Measurements from ENCODE around the gene SLC25A36. TPM values are rescaled to one million over a fixed set of nuclear protein-coding genes. Genes with fewer than 3 reads are reported as not detected.

Gene SLC25A36
- total RNA-seq, 1 donor from 2014 or later: 203 TPM

- no peaks in the 10 kb centered on the region for H3K9me3 ChIP-seq (ENCODE audit: low read depth)
- DNase-seq (ENCODE audit: low spot score): no peak
- TF ChIP-seq EZH2phosphoT487 (IDR thresholded peaks at IDR 0.05): no peak
- TF ChIP-seq EZH2 (IDR thresholded peaks at IDR 0.05): no peak
- TF ChIP-seq CTCF (IDR thresholded peaks at IDR 0.05): no peak
- H2AFZ ChIP-seq (replicated peaks): no peak overlapping the region
- no peaks in the 10 kb centered on the region for H3K79me2 ChIP-seq (ENCODE audit: low read depth)
- Mint-ChIP-seq H3K27me3 (ENCODE audit: insufficient read depth, low read depth) (peaks cover 3% of the 10 kb centered on the region), H3K9me3 (no peaks in the 10 kb centered on the region), H3K4me3 (no peak overlapping the region), H3K4me1 (peaks cover 10% of the 10 kb centered on the region), H3K36me3 (no peaks in the 10 kb centered on the region), H3K27ac (no peak overlapping the region)
- no peaks in the 10 kb centered on the region for H3K36me3 ChIP-seq
- H3K4me2 ChIP-seq: no peak overlapping the region
- peaks cover 8% of the 10 kb centered on the region for H3K27me3 ChIP-seq
- H3K4me1 ChIP-seq: no peaks in the 10 kb centered on the region
- H3K27ac ChIP-seq: no peak overlapping the region
- no peak overlapping the region for H3K4me3 ChIP-seq
- no peak overlapping the region for H3K9ac ChIP-seq
- H3F3A ChIP-seq (ENCODE audit: low read depth): no peaks in the 10 kb centered on the region
- H4K20me1 ChIP-seq (ENCODE audit: low read depth): no peaks in the 10 kb centered on the region
These were observed 27.2 kb upstream of the SLC25A36 start for GRCh38 chr3:140914384-140914945.

- H3K79me2 ChIP-seq (ENCODE audit: low read depth): no peaks in the 10 kb centered on the region
- Mint-ChIP-seq H3K27ac (no peak overlapping the region), H3K27me3 (ENCODE audit: insufficient read depth, low read depth) (peaks cover 3% of the 10 kb centered on the region), H3K36me3 (no peaks in the 10 kb centered on the region), H3K4me3 (no peak overlapping the region), H3K4me1 (peaks cover 10% of the 10 kb centered on the region), H3K9me3 (no peaks in the 10 kb centered on the region)
- no peak overlapping the region for H3K4me2 ChIP-seq
- DNase-seq (ENCODE audit: low spot score): no peak
- H2AFZ ChIP-seq (replicated peaks): no peak overlapping the region
- no peaks in the 10 kb centered on the region for H3F3A ChIP-seq (ENCODE audit: low read depth)
- no peak overlapping the region for H3K27ac ChIP-seq
- no peaks in the 10 kb centered on the region for H3K36me3 ChIP-seq
- H3K9me3 ChIP-seq (ENCODE audit: low read depth): no peaks in the 10 kb centered on the region
- no peaks in the 10 kb centered on the region for H3K4me1 ChIP-seq
- no peak overlapping the region for H3K4me3 ChIP-seq
- H3K9ac ChIP-seq: no peak overlapping the region
- H3K27me3 ChIP-seq: peaks cover 8% of the 10 kb centered on the region
- TF ChIP-seq CTCF (IDR thresholded peaks at IDR 0.05): no peak
- no peak for TF ChIP-seq EZH2phosphoT487 (IDR thresholded peaks at IDR 0.05)
- TF ChIP-seq EZH2 (IDR thresholded peaks at IDR 0.05): no peak
- no peaks in the 10 kb centered on the region for H4K20me1 ChIP-seq (ENCODE audit: low read depth)
These were observed 25.0 kb upstream of the SLC25A36 start for GRCh38 chr3:140916603-140917002.

GRCh38 chr3:140917772-140918171 lies 23.9 kb upstream of the SLC25A36 start:
- TF ChIP-seq EZH2 (IDR thresholded peaks at IDR 0.05): no peak
- TF ChIP-seq EZH2phosphoT487 (IDR thresholded peaks at IDR 0.05): no peak
- TF ChIP-seq CTCF (IDR thresholded peaks at IDR 0.05): no peak
- Mint-ChIP-seq H3K4me1 (peaks cover 8% of the 10 kb centered on the region), H3K27ac (no peak overlapping the region), H3K27me3 (ENCODE audit: insufficient read depth, low read depth) (peaks cover 3% of the 10 kb centered on the region), H3K9me3 (no peaks in the 10 kb centered on the region), H3K4me3 (no peak overlapping the region), H3K36me3 (no peaks in the 10 kb centered on the region)
- Histone ChIP-seq H3K27me3 (peaks cover 8% of the 10 kb centered on the region), H2AFZ (replicated peaks) (no peak overlapping the region), H4K20me1 (ENCODE audit: low read depth) (no peaks in the 10 kb centered on the region), H3F3A (ENCODE audit: low read depth) (no peaks in the 10 kb centered on the region), H3K9ac (no peak overlapping the region), H3K79me2 (ENCODE audit: low read depth) (no peaks in the 10 kb centered on the region), H3K27ac (no peak overlapping the region), H3K9me3 (ENCODE audit: low read depth) (no peaks in the 10 kb centered on the region), H3K36me3 (no peaks in the 10 kb centered on the region), H3K4me3 (no peak overlapping the region), H3K4me2 (no peak overlapping the region), H3K4me1 (no peaks in the 10 kb centered on the region)
- no peak for DNase-seq (ENCODE audit: low spot score)
